Measurements from ENCODE around the gene PLPP2.

The PLPP2 gene

GRCh38 chr19:293436-294110 lies 2.4 kb upstream of the PLPP2 start:
- no peaks in the 10 kb centered on the region for H3K9me3 ChIP-seq (replicated peaks; ENCODE audit: insufficient read depth, low read length)
- H3F3A ChIP-seq (ENCODE audit: insufficient read depth, low read length) = no peaks in the 10 kb centered on the region
- no peaks in the 10 kb centered on the region for H4K20me1 ChIP-seq (ENCODE audit: insufficient read depth, low read length)
- H3K9me2 ChIP-seq (replicated peaks; ENCODE audit: insufficient read depth, low read length) = no peaks in the 10 kb centered on the region
- H3K4me1 ChIP-seq (ENCODE audit: low read length) = no peaks in the 10 kb centered on the region
- no peak overlapping the region for H2AFZ ChIP-seq (ENCODE audit: low read length)
- peaks cover 79% of the 10 kb centered on the region for H3K27me3 ChIP-seq (replicated peaks; ENCODE audit: insufficient read depth, low read length)
- H3K4me2 ChIP-seq (ENCODE audit: low read depth, low read length) = no peak overlapping the region
- no peaks in the 10 kb centered on the region for H3K36me3 ChIP-seq (replicated peaks; ENCODE audit: insufficient read depth, low read length)
- H3K27ac ChIP-seq (ENCODE audit: low read length) = no peak overlapping the region
- H3K9ac ChIP-seq (ENCODE audit: low read length) = no peak overlapping the region
- TF ChIP-seq EZH2phosphoT487 (IDR thresholded peaks at IDR 0.05; ENCODE audit: low read length) (no peak), EZH2 (optimal IDR thresholded peaks at IDR 0.05; ENCODE audit: low read depth, low read length) (no peak), CTCF (IDR thresholded peaks at IDR 0.05; ENCODE audit: low read length) (no peak)
- H3K79me2 ChIP-seq (ENCODE audit: low read length) = no peaks in the 10 kb centered on the region
- no peak overlapping the region for H3K4me3 ChIP-seq (ENCODE audit: low read length)
- DNase-seq = peak; percentile 3

- Histone ChIP-seq H3K27me3 (replicated peaks; ENCODE audit: insufficient read depth, low read length) (peaks cover 79% of the 10 kb centered on the region), H3F3A (ENCODE audit: insufficient read depth, low read length) (no peaks in the 10 kb centered on the region), H3K36me3 (replicated peaks; ENCODE audit: insufficient read depth, low read length) (no peaks in the 10 kb centered on the region), H3K4me2 (ENCODE audit: low read depth, low read length) (no peak overlapping the region), H4K20me1 (ENCODE audit: insufficient read depth, low read length) (no peaks in the 10 kb centered on the region), H3K79me2 (ENCODE audit: low read length) (no peaks in the 10 kb centered on the region), H3K9me3 (replicated peaks; ENCODE audit: insufficient read depth, low read length) (no peaks in the 10 kb centered on the region), H3K4me1 (ENCODE audit: low read length) (no peaks in the 10 kb centered on the region), H3K9me2 (replicated peaks; ENCODE audit: insufficient read depth, low read length) (no peaks in the 10 kb centered on the region), H3K4me3 (ENCODE audit: low read length) (no peak overlapping the region), H3K27ac (ENCODE audit: low read length) (no peak overlapping the region), H3K9ac (ENCODE audit: low read length) (no peak overlapping the region), H2AFZ (ENCODE audit: low read length) (no peak overlapping the region)
- DNase-seq = peak; percentile 2
- TF ChIP-seq EZH2 (optimal IDR thresholded peaks at IDR 0.05; ENCODE audit: low read depth, low read length) = no peak
- TF ChIP-seq CTCF (IDR thresholded peaks at IDR 0.05; ENCODE audit: low read length) = no peak
- no peak for TF ChIP-seq EZH2phosphoT487 (IDR thresholded peaks at IDR 0.05; ENCODE audit: low read length)
These were observed 1.7 kb upstream of the PLPP2 start for GRCh38 chr19:292951-293350.

GRCh38 chr19:292281-292884 lies 1.2 kb upstream of the PLPP2 start:
- H2AFZ ChIP-seq (ENCODE audit: low read length) = no peak overlapping the region
- H3F3A ChIP-seq (ENCODE audit: insufficient read depth, low read length) = no peaks in the 10 kb centered on the region
- no peaks in the 10 kb centered on the region for H3K79me2 ChIP-seq (ENCODE audit: low read length)
- no peak overlapping the region for H3K27ac ChIP-seq (ENCODE audit: low read length)
- peaks cover 79% of the 10 kb centered on the region for H3K27me3 ChIP-seq (replicated peaks; ENCODE audit: insufficient read depth, low read length)
- no peak overlapping the region for H3K9ac ChIP-seq (ENCODE audit: low read length)
- no peaks in the 10 kb centered on the region for H3K4me1 ChIP-seq (ENCODE audit: low read length)
- TF ChIP-seq EZH2 (optimal IDR thresholded peaks at IDR 0.05; ENCODE audit: low read depth, low read length) (no peak), EZH2phosphoT487 (IDR thresholded peaks at IDR 0.05; ENCODE audit: low read length) (no peak), CTCF (IDR thresholded peaks at IDR 0.05; ENCODE audit: low read length) (no peak)
- DNase-seq = peak; percentile 2
- no peak overlapping the region for H3K4me3 ChIP-seq (ENCODE audit: low read length)
- no peaks in the 10 kb centered on the region for H3K36me3 ChIP-seq (replicated peaks; ENCODE audit: insufficient read depth, low read length)
- no peaks in the 10 kb centered on the region for H3K9me2 ChIP-seq (replicated peaks; ENCODE audit: insufficient read depth, low read length)
- H3K9me3 ChIP-seq (replicated peaks; ENCODE audit: insufficient read depth, low read length) = no peaks in the 10 kb centered on the region
- H3K4me2 ChIP-seq (ENCODE audit: low read depth, low read length) = no peak overlapping the region
- H4K20me1 ChIP-seq (ENCODE audit: insufficient read depth, low read length) = no peaks in the 10 kb centered on the region
